Astrocyte (in vitro differentiated cells and primary cell): ENCODE data around the gene LRRC18. TPM values are rescaled to one million over a fixed set of nuclear protein-coding genes. Genes with fewer than 3 reads are reported as not detected.

Source experiments
- DNase-seq: peaks from one replicate; pipeline ENCODE4 v3.0.0-alpha.2; 2010; ENCODE audit warnings: low read depth
- FAIRE-seq: peaks from 2 replicates; lab custom pipeline; 2011; peaks lifted over from hg19 to GRCh38; lab: Jason Lieb, UNC
- H2AFZ ChIP-seq: 2 replicates; pipeline ENCODE4 v1.6.0; 2012; ENCODE audit warnings: low read depth, low read length, inconsistent platforms
- H3K27ac ChIP-seq: 2 replicates; pipeline ENCODE4 v1.5.1; 2011; ENCODE audit warnings: low read depth, low read length, inconsistent platforms
- H3K27me3 ChIP-seq: 2 replicates; pipeline ENCODE4 v1.6.0; 2011; ENCODE audit warnings: low read length, inconsistent platforms; ENCODE audit not compliant: insufficient read depth
- H3K36me3 ChIP-seq: 2 replicates; pipeline ENCODE4 v1.5.1; 2011; ENCODE audit warnings: low read length, inconsistent platforms; ENCODE audit not compliant: insufficient read depth
- H3K4me1 ChIP-seq: 2 replicates; pipeline ENCODE4 v1.5.1; 2011; ENCODE audit warnings: low read length, inconsistent platforms; ENCODE audit not compliant: insufficient read depth
- H3K4me2 ChIP-seq: 2 replicates; pipeline ENCODE4 v1.6.0; 2012; ENCODE audit warnings: low read length, inconsistent platforms
- H3K4me3 ChIP-seq: 2 replicates; pipeline ENCODE4 v1.5.1; 2011; ENCODE audit warnings: low read depth, mild to moderate bottlenecking, low read length, inconsistent platforms; ENCODE audit not compliant: insufficient read depth
- H3K79me2 ChIP-seq: 2 replicates; pipeline ENCODE4 v1.6.0; 2012; ENCODE audit warnings: mild to moderate bottlenecking, low read length, inconsistent platforms; ENCODE audit not compliant: insufficient read depth
- H3K9ac ChIP-seq: 2 replicates; pipeline ENCODE4 v1.6.0; 2012; ENCODE audit warnings: mild to moderate bottlenecking, low read length, inconsistent platforms
- H3K9me3 ChIP-seq: 2 replicates; pipeline ENCODE4 v1.5.1; 2012; ENCODE audit warnings: low read depth, mild to moderate bottlenecking, low read length, inconsistent platforms; ENCODE audit not compliant: insufficient read depth
- H4K20me1 ChIP-seq: 2 replicates; pipeline ENCODE4 v1.6.0; 2012; ENCODE audit warnings: low read length, inconsistent platforms; ENCODE audit not compliant: insufficient read depth
- H3K27ac Mint-ChIP-seq: one replicate; pipeline ENCODE4 v1.8.0; 2021; ENCODE audit warnings: mild to moderate bottlenecking, mixed read lengths; ENCODE audit not compliant: unreplicated experiment
- H3K27me3 Mint-ChIP-seq: one replicate; pipeline ENCODE4 v1.8.0; 2021; ENCODE audit warnings: low read depth, mixed read lengths; ENCODE audit not compliant: unreplicated experiment
- H3K36me3 Mint-ChIP-seq: one replicate; pipeline ENCODE4 v1.8.0; 2021; ENCODE audit warnings: low read depth, mixed read lengths; ENCODE audit not compliant: unreplicated experiment
- H3K4me1 Mint-ChIP-seq: one replicate; pipeline ENCODE4 v1.8.0; 2021; ENCODE audit warnings: low read depth, mixed read lengths; ENCODE audit not compliant: unreplicated experiment
- H3K4me3 Mint-ChIP-seq: one replicate; pipeline ENCODE4 v1.8.0; 2021; ENCODE audit warnings: mild to moderate bottlenecking, moderate library complexity, mixed read lengths; ENCODE audit not compliant: unreplicated experiment
- H3K9me3 Mint-ChIP-seq: one replicate; pipeline ENCODE4 v1.8.0; 2021; ENCODE audit warnings: mild to moderate bottlenecking, mixed read lengths; ENCODE audit not compliant: unreplicated experiment
- CTCF ChIP-seq: IDR thresholded peaks from 2 replicates; pipeline ENCODE4 v1.5.1; 2011; ENCODE audit warnings: low read depth, mild to moderate bottlenecking, inconsistent platforms, low read length, moderate library complexity; ENCODE audit not compliant: insufficient read depth
- EZH2 ChIP-seq: IDR thresholded peaks from 2 replicates; pipeline ENCODE4 v1.6.1; 2012; ENCODE audit warnings: mild to moderate bottlenecking, low read length, inconsistent platforms; ENCODE audit not compliant: insufficient read depth
- total RNA-seq: library from RNA; stranded (reverse); gene quantifications from 2 replicates; pipeline ENCODE4 v1.2.1, GENCODE V29; 2021

Gene LRRC18
- total RNA-seq, 1 donor from 2014 or later: not detected

- H3K4me3 ChIP-seq: no peak overlapping the region
- no peaks in the 10 kb centered on the region for H3K4me1 ChIP-seq
- H3K27ac ChIP-seq: no peak overlapping the region
- H3K27me3 ChIP-seq: no peaks in the 10 kb centered on the region
- Mint-ChIP-seq H3K4me3 (no peak overlapping the region), H3K36me3 (no peaks in the 10 kb centered on the region), H3K27me3 (peaks cover 25% of the 10 kb centered on the region), H3K4me1 (no peaks in the 10 kb centered on the region), H3K9me3 (no peaks in the 10 kb centered on the region), H3K27ac (no peak overlapping the region)
- TF ChIP-seq CTCF (no peak), EZH2 (no peak)
- no peak overlapping the region for H2AFZ ChIP-seq
- H4K20me1 ChIP-seq: no peaks in the 10 kb centered on the region
- H3K36me3 ChIP-seq: no peaks in the 10 kb centered on the region
- H3K79me2 ChIP-seq: no peaks in the 10 kb centered on the region
- H3K4me2 ChIP-seq: no peak overlapping the region
- no peak overlapping the region for H3K9ac ChIP-seq
- FAIRE-seq: no peak
- no peak for DNase-seq
- no peaks in the 10 kb centered on the region for H3K9me3 ChIP-seq
Observed at GRCh38 chr10:48881937-48882336, 57.7 kb downstream of the LRRC18 start.

DNA sequence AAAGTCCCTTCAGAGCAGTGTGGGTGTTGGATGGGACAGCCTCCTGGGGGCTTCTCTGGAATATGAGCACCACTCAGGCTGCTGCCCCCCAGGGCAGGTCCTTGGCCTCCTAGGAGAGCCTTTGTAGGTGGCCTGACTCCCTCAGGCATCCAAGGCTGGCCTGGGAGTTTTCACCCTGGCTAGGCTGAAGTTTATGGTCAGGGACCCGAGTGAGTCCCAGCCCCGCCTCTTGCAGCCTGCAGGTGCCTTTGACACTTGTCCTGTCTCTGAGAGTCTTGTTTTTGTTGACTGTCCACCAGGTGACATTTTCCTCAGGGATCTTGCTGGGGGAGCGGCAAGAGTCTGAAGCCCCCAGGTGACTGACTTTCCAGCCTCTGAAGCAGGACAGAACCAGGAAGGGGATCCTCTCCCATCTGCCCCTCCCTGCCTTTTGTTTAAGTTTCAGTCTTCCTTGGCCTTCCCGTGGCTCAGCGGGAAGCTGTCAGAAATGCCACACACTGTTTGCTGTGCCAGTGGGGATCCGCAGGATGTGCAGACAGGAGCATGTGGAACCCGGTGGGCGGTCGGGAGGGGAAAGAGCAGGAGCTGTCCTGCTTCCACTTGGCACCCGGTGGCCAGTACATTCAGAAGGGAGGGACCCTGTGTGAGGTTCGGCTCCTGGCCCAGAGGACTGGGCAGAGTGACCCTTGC, 59.5 kb downstream of the LRRC18 start:
- Histone ChIP-seq H4K20me1 (no peaks in the 10 kb centered on the region), H3K4me2 (no peak overlapping the region), H3K4me1 (no peaks in the 10 kb centered on the region), H3K4me3 (no peak overlapping the region), H3K9me3 (no peaks in the 10 kb centered on the region), H3K9ac (no peak overlapping the region), H3K79me2 (no peaks in the 10 kb centered on the region), H2AFZ (no peak overlapping the region), H3K27ac (no peak overlapping the region), H3K36me3 (no peaks in the 10 kb centered on the region), H3K27me3 (no peaks in the 10 kb centered on the region)
- Mint-ChIP-seq H3K4me3 (no peak overlapping the region), H3K36me3 (no peaks in the 10 kb centered on the region), H3K27ac (no peak overlapping the region), H3K9me3 (no peaks in the 10 kb centered on the region), H3K4me1 (no peaks in the 10 kb centered on the region), H3K27me3 (peaks cover 22% of the 10 kb centered on the region)
- no peak for DNase-seq
- FAIRE-seq: no peak
- TF ChIP-seq CTCF: no peak
- no peak for TF ChIP-seq EZH2

GRCh38 chr10:48879451-48879850, 60.2 kb downstream of the LRRC18 start:
- H3K27ac ChIP-seq: no peak overlapping the region
- no peaks in the 10 kb centered on the region for H3K9me3 Mint-ChIP-seq
- H3K9ac ChIP-seq: no peak overlapping the region
- H3K27me3 ChIP-seq: no peaks in the 10 kb centered on the region
- FAIRE-seq (no peak), DNase-seq (no peak)
- no peak overlapping the region for H3K4me2 ChIP-seq
- H3K4me3 ChIP-seq: no peak overlapping the region
- H3K4me1 ChIP-seq: no peaks in the 10 kb centered on the region
- H3K4me3 Mint-ChIP-seq: no peak overlapping the region
- TF ChIP-seq EZH2: no peak
- peaks cover 22% of the 10 kb centered on the region for H3K27me3 Mint-ChIP-seq
- H2AFZ ChIP-seq: no peak overlapping the region
- no peak overlapping the region for H3K27ac Mint-ChIP-seq
- H3K79me2 ChIP-seq: no peaks in the 10 kb centered on the region
- no peaks in the 10 kb centered on the region for H3K9me3 ChIP-seq
- H3K4me1 Mint-ChIP-seq: no peaks in the 10 kb centered on the region
- H4K20me1 ChIP-seq: no peaks in the 10 kb centered on the region
- no peaks in the 10 kb centered on the region for H3K36me3 ChIP-seq
- no peaks in the 10 kb centered on the region for H3K36me3 Mint-ChIP-seq
